ENCODE measurements around the gene YBX1.
"Not testable (repeated sequence)": the region's sequence is repeated elsewhere in the genome, so short reads cannot be mapped to it uniquely, and the experiment has no call there.

YBX1 gene

DNA sequence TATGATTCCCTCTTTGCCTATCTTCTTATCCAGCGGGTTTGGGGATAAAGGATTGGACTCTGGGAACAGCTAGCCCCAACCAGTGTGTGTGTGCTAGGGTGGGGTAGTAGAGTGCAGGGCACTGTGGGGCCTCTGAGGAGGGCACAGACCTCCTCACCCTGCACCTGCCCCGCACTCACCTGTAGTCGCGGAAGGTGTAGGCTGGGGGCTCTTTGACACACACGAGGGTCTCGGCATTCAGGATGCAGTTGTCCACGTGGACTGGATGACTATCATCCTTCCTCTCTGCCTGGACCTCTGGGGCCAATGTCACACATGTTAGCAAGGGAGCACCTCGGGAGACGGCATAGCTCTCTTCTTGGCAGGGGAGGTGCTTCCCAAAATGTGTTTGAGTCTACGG, 65.8 kb downstream of the YBX1 start:
- DNase-seq (ENCODE audit: low read depth in 1 of 2, low spot score in 1 of 2): no peak

DNA sequence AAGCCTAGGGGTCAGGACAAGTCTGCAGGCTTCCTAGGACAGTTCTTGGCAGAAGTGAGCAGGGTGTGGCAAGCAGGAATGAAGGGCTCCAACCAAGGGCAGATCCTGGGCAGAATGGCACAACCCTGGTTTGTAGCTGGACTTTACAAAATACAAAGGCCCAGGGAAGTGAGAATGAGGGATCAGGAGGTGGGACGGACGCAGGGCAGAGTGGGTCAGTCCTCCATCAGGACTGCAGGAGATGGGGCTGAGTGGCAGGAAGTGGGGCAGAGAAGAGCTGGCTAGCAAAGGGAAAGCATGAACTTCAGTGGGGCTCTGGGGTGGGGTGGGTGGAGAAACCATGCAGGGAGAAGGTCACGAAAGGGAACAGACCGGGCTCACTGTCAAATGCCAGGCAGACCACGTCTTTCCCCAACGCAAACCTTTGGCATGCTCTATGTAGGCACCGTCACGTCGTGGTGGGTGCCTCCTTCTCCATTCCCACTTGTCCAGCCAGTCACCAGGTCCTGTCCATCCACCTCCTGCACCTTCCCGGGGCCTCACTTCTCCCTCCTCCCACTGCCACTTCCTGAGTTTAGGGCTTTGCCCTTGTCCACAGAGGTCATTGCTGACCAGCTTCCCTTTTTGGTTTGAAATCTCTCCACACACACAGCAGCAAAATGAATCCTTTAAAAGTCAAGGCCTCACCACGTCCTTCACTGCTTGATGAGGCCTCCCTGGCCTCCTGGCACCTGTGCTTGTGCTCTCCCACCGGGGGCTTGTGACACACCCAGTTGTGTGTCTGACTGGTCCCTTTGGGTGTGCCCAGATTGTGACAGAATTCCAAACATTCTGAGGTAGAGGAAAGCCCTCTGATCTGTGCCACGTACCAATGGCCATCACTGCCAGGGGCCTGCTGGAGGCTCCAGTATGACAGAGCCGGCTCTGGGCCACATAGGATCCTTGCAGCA, 66.5 kb downstream of the YBX1 start:
- no peak for DNase-seq (ENCODE audit: low read depth in 1 of 2, low spot score in 1 of 2)

DNA sequence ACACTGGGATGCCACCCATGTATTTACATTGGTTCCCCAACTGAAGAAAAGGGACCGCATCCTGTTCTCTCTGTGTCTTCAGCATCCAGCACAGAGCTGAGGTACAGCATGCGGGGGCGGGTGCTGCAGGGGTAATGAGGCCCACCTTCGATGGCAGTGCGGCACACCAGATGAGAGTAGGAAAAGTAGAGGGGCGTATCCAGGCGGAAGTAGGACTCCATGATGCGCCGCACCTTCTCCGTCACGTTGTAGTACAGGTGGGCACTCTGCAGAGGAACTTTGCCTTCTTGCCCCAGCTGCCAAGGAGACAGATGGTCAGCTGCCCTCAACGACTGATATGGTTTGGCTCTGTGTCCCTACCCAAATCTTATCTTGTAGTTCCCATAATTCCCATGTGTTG, 67.8 kb downstream of the YBX1 start:
- DNase-seq (ENCODE audit: low read depth in 1 of 2, low spot score in 1 of 2): no peak

DNA sequence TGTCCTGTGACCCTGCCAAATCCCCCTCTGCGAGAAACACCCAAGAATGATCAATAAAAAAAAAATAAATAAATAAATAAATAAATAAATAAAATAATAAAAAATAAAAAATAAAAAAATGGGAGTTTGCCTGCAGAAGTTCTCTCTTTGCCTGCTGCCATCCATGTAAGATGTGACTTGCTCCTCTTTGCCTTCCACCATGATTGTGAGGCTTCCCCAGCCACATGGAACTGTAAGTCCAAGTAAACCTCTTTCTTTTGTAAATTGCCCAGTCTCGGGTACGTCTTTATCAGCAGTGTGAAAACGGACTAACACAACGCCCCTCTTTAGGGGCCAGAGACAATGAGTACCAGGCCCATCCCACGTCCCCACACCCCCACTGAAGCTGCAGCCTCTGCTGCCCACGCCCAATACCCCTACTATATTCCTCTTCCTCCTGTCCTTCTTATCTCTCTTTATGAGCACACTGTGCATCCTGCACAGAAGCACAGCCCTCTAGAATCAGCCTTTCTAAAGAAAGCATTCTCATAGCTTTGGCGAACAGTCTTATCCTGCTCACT, 69.4 kb downstream of the YBX1 start:
- not testable (repeated sequence) for DNase-seq (ENCODE audit: low read depth in 1 of 2, low spot score in 1 of 2)

DNA sequence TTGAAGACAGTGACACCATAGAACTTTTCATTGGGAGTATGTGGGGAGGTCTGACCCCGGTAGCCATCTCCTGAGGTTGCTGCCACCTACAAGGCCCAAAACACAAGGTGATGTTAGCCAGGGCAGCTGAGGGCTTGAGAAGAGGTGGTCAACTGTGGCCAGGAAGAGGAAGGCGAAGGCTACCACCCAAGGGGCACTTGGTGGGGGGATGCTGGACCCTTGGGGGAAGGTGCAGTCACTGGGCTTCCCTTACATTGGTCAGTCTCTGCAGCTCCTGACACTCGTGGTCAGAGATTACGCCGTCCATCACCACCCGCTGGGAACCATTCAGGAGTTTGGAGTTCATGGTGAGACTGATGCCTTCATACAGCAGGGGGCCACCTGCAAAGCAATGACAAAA, 70.1 kb downstream of the YBX1 start:
- no peak for DNase-seq (ENCODE audit: low read depth in 1 of 2, low spot score in 1 of 2)

DNA sequence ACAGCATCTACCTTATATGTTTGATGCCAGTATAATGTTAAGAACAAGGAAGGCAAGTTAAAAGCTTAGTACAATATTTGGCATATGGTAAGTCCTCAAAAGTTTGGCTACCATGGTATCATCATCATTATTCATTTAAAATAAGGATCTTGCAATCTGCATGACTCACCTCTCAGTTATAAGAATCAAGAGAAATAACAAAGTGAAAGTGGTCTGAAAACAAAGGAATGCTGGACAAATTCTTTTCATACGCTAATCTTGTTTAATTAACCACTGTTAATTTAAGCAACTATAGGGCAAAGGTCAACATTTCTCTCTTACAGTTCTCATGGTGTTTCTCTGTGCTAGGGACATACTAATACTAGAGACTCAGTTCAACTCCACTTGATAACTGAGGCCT, 70.9 kb downstream of the YBX1 start:
- no peak for DNase-seq (ENCODE audit: low read depth in 1 of 2, low spot score in 1 of 2)

Measured in stimulated activated CD4-positive, alpha-beta T cell treated with anti-CD3 and anti-CD28 coated beads, Interleukin-15, amount 100 ng/mL, for 1 hour (primary cell).